Right kidney (tissue), 1 donor: ENCODE data around the gene PTGR3.
"Not testable (repeated sequence)": the region's sequence is repeated elsewhere in the genome, so short reads cannot be mapped to it uniquely, and the experiment has no call there.

Experiments used
- DNase-seq: peaks from one replicate; pipeline ENCODE4 v3.0.0-alpha.2; 2016

PTGR3 gene

DNA sequence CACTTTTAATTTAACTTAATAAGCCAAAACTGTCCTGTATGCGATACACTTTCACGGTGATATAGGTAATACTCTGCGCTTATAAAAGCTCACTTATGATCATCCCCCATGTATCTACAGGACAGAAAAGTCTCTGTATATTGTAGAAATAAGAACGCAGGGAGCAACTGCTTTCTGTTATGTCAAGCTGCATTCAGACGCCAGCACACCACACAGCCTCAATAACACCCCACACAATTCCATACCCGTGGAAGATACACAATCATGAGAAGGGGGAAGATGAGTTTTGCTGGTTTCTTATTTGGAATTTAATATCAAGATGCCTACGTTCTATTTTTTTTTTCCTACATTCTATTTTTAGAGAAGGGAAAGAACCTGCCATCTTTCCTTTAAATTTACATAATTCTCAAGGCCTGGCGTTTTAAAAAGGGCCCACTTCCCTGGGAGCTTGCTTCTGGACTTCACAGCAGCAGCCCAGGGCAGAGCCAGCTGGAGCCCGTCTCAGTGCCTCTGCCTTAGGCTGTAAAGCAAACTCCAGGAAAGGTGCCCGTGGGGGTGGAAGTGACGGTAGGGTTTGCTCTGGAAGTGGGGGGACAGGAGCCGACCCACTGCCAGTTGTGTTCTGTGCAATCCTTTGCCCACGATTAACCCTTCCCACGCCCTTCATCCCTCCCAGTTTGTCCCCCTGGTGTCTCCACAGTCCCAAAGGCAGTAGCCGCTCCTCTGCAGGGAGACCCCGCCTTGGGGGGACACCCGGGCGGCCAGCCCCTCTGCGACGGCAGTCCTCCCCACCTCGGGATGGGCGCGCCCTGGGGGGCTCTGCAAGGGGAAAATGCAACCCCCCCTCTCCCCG is 5.3 kb downstream of the PTGR3 start:
- peak; percentile 77 for DNase-seq

DNA sequence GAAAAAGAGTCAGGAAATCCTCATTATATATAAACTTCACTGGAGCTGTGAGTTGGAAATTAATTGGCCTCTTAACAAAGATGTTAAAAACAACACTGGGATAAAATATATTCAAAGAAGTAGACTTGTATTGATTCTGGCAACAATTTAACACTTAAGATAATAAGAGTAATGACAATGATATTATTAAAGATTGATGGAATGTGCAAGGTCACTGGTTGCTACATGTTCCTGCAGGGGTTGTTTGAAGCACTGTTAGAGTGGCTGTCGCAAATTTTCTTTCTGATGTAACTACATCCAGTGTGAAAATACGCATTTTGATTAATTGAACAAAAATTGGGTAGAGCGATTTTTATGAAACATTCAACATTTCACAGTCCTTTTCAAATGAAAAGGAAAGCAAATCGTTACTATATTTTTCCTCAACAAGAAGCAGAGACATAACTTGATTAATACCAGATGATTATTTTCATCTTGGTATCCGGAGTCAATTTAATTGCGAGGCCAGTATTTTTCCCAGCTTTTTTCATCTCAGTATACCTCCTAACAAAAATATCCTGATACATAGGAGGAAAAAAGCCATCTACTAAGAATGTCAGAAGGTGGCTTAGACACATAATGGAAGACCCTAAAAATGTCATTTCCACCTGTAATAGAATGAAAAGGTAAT is 6.1 kb downstream of the PTGR3 start:
- no peak for DNase-seq

GRCh38 chr18:75201282-75202270 is 7.4 kb downstream of the PTGR3 start:
- no peak for DNase-seq

- no peak for DNase-seq
These were observed 8.2 kb downstream of the PTGR3 start for GRCh38 chr18:75200605-75201280.

DNA sequence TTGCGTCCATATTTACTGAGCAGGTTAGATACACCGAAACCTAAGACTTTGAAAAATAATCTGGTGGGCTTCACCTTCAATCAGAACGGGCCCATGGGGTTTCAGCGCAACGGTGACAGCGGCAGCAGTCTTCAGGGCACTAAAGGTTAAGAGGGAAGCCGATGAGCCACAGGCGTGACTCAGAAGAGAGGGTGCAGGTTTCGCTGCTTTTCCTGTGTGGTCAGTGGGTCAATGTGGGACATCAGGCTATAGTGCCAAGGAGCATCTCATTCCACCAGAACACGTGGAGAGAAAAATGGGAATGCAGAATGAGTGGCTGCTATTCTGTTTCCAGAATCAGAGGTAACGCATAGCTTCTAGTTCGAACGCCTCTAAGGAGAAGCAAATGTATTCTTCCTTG is 8.9 kb downstream of the PTGR3 start:
- no peak for DNase-seq

GRCh38 chr18:75199327-75199726 is 9.6 kb downstream of the PTGR3 start:
- no peak for DNase-seq

DNA sequence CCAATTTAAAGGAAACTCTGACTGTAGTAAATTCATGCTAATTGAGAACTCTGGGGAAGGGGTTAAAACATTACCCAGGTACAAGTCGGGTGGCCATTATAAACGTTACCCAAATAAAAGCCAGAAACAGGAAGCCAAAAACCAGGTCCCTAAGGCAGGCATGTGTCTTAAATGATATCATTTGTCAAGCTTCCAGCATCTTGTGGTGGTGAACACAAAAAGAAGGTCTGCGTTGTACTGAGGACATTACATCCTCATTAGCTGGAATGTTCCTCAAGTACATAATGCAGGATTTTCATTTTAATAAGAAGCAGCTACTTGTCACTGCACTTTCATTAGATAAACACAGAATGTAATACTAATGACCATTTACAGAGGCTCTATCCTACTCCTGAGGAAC is 10.9 kb downstream of the PTGR3 start:
- no peak for DNase-seq

DNA sequence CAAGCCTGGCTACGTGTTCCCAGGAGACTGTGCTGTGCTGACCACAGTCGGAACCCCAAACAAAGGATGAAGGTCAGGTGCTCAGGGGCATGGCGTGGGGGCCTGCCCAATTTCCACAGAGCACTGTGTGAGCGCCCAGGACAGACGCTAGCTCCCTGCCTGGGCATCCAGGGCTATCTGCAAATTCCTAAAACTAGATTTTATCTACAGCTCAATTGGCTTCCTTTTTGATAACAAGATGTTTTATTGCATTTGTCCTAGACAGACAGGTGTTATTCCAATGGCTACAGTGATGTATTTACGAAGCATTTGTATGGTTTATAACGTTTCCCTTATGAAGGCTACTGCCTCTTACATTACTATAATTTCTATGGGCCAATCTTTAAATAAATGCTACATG is 16.0 kb downstream of the PTGR3 start:
- no peak for DNase-seq

DNA sequence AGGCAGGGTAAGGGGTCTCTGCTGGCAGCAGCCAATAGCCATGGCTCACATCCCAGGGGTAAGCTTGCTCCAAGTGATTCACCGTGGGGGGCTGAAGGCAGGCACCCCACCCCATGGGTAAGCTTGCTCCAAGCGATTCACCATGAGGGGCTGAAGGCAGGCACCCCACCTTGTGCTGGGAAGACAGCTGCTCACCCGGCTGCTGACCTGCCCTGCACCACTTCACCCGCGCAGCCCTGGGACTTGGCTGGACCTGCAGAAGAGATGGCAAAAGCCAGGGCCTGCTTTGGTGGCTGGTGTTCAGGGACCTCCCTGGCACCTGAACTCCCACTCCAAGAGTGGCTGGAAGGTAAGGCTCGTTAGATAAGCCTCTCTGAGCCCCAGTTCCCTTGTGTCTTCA is 19.2 kb downstream of the PTGR3 start:
- no peak for DNase-seq

GRCh38 chr18:75187702-75188101 is 21.2 kb downstream of the PTGR3 start:
- not testable (repeated sequence) for DNase-seq

GRCh38 chr18:75185460-75185859 is 23.5 kb downstream of the PTGR3 start:
- no peak for DNase-seq

GRCh38 chr18:75183973-75184493 is 24.9 kb downstream of the PTGR3 start:
- no peak for DNase-seq

- no peak for DNase-seq
These were observed 25.4 kb downstream of the PTGR3 start for GRCh38 chr18:75183524-75183923.

- no peak for DNase-seq
These were observed 28.9 kb downstream of the PTGR3 start for GRCh38 chr18:75179819-75180600.

- DNase-seq = no peak
These were observed 30.6 kb downstream of the PTGR3 start for GRCh38 chr18:75178376-75178775.

GRCh38 chr18:75176849-75177248 is 32.1 kb downstream of the PTGR3 start:
- DNase-seq = no peak

- no peak for DNase-seq
These were observed 35.2 kb downstream of the PTGR3 start for GRCh38 chr18:75173738-75174137.

DNA sequence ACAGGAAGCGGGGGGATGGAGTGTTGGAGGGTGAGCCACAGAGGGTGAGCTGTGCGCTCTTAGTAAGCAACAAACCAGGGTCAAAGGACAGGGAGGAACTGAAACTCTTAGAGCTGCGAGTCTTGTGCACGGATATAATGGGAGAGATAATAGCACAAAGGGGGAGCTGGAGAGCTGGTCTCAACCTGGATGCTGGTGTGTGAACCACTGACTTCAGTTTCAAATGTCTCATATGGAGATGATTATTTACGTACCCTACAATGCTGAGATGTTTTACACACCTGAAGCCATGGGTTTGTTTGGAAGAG is 35.9 kb downstream of the PTGR3 start:
- DNase-seq = no peak

DNA sequence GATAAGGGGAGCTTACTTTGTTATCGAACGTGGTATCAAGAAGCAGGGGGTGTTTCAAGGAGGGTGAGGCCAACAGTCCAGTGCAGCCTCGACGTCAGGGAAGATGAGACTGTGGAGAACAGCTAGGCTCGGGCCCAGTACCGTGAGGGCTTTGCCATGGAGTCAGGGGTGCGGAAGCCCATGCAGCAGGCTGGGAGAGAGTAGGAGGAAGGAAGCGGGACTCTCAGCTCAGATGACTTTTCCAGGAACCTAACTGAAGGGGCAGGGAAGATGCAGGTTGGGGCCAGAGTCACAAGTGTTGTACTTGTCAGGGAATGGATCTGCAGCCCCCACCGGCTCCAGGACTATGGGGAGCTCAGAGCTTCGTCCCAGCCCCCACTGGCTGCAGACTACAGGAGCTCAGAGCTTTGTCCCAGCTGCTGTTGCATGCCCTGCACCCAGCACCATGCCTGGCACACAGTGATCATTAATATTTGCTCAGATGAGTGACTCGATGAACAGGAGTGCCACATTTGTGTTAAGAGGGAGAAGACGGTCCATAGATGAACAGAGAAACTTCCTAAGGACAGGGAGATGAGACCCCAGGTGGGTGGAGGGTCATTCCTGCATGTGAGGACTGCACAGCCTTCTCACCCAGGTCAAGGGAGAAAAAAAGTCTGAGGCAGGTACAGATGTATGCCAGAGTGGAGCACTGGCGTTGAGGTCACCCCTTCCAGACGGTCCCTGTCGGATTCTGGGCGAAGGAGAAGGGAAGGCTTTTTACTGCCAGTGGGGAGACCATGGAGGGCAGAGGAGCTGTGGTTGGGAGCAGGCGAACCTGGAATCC is 36.4 kb downstream of the PTGR3 start:
- no peak for DNase-seq

DNA sequence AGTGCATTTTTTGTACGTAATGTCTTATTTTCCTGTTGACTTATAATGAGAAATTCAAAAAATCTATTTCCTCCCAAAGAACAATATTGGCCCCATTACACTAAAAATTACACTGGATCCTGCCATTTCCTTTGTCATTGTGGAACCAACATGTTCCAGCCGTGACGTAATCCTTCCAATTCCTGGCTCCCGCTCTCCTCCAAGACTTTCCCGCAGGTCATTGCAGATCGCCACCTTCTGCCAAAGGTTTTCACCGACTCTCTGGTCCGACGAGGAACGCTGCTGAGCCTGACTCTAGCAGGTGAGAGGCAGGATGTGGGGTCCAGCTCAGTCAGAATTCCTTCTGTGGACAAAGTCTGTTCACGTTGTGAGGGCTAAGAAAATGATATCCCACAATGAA is 38.0 kb downstream of the PTGR3 start:
- no peak for DNase-seq
